ENCODE data around the gene KCTD13. TPM values are rescaled to one million over a fixed set of nuclear protein-coding genes. Genes with fewer than 3 reads are reported as not detected.
A peak's percentile ranks its signal among the peaks of the same experiment; 100 is the strongest.
"Not testable (repeated sequence)": the region's sequence is repeated elsewhere in the genome, so short reads cannot be mapped to it uniquely, and the experiment has no call there.

Gene KCTD13
- total and polyA plus RNA-seq, 4 donors, result 11.0 to 79.2 (median 39.8) TPM

DNA sequence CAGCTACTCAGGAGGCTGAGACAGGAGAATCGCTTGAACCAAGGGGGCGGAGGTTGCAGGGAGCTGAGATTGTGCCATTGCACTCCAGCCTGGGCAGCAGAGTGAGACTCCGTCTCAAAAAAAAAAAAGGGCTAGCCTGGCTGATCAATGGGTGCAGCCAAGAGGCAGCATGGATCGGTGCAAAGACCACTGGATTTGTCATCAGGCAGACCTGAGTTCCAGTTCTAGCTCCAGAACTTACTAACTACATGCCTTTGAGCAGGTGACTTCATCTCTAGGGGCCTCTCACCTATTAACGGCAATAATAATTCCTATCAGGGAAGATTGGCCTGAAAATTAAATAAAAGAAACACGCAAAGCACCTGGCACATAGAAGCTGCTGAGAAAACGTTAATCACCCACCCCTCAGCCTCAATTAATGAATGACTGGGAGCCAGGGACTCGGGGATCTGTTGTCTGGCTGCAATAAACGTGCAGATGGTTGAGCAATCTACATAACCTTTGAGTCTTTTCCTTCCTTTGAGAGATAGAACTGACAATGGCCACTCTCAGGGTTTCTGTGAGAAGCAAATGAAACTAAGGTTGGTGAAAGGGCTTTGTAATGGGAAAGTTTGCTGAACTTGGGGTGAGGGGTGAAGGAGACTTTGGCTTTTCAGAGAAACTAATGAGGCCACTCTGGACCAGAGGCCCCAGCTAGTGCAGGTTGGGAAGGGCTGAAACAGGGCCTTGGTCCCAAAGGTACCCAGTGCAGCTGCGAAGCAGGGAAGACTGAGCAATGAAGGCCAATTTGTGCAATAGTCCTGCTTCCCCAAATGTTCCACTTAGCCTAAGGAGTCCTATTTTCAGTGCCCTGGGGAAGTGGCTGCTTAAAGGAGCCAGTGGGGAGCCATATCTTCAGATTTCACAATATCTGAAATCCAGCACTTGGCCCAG lies 34.2 kb downstream of the KCTD13 start:
- H3K27me3 ChIP-seq (ENCODE audit: control insufficient read depth, insufficient read depth, low read length), result no peaks in the 10 kb centered on the region
- peaks cover 3% of the 10 kb centered on the region for H3K4me1 ChIP-seq (ENCODE audit: control insufficient read depth, insufficient read depth, low read length)
- H3K36me3 ChIP-seq (ENCODE audit: control insufficient read depth, insufficient read depth, low read length), result peaks cover 41% of the 10 kb centered on the region
- DNase-seq (ENCODE audit: low read depth in 4 of 6, low spot score in 6 of 6), result no peak
- H3K9me3 ChIP-seq (ENCODE audit: control insufficient read depth, insufficient read depth, low read length), result no peaks in the 10 kb centered on the region
- H3K27ac ChIP-seq (ENCODE audit: low read depth, low read length), result no peak overlapping the region
- no peak overlapping the region for H3K4me3 ChIP-seq (ENCODE audit: low read depth, low read length)
- WGBS (ENCODE audit: insufficient coverage), result 74% methylated on average over 4 of the region's 10 CpGs

DNA sequence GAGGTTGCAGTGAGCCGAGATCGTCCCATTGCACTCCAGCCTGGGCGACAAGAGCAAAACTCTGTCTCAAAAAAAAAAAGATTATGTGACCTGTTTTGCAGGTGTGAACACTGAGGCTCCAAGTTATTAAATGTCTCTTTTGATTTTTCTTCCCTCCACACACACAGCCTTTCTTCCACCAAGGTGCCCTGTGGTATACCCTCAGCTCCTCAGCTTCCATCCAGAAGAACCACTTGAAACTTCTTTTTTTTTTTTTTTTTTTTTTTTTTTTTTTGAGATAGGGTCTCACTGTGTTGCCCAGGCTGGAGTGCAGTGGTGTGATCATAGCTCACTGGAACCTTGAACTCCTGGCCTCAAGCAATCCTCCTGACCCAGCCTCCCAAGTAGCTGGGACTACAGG lies 36.7 kb downstream of the KCTD13 start:
- not testable (repeated sequence) for H3K4me3 ChIP-seq (ENCODE audit: low read depth, low read length); H3K4me1 ChIP-seq (ENCODE audit: control insufficient read depth, insufficient read depth, low read length); H3K9me3 ChIP-seq (ENCODE audit: control insufficient read depth, insufficient read depth, low read length); H3K27me3 ChIP-seq (ENCODE audit: control insufficient read depth, insufficient read depth, low read length); H3K27ac ChIP-seq (ENCODE audit: low read depth, low read length); DNase-seq (ENCODE audit: low read depth in 4 of 6, low spot score in 6 of 6)
- peaks cover 39% of the 10 kb centered on the region for H3K36me3 ChIP-seq (ENCODE audit: control insufficient read depth, insufficient read depth, low read length)
- WGBS (ENCODE audit: insufficient coverage), result 87% methylated on average over 3 of the region's 3 CpGs

GRCh38 chr16:29883987-29884386 lies 42.0 kb downstream of the KCTD13 start:
- Histone ChIP-seq H3K36me3 (ENCODE audit: control insufficient read depth, insufficient read depth, low read length) (peaks cover 55% of the 10 kb centered on the region), H3K27ac (ENCODE audit: low read depth, low read length) (no peak overlapping the region), H3K9me3 (ENCODE audit: control insufficient read depth, insufficient read depth, low read length) (no peaks in the 10 kb centered on the region), H3K4me3 (ENCODE audit: low read depth, low read length) (no peak overlapping the region), H3K4me1 (ENCODE audit: control insufficient read depth, insufficient read depth, low read length) (no peaks in the 10 kb centered on the region), H3K27me3 (ENCODE audit: control insufficient read depth, insufficient read depth, low read length) (no peaks in the 10 kb centered on the region)
- no peak for DNase-seq (ENCODE audit: low read depth in 4 of 6, low spot score in 6 of 6)
- WGBS (ENCODE audit: insufficient coverage), result 70% methylated on average over 5 of the region's 6 CpGs

GRCh38 chr16:29881050-29881449 lies 45.0 kb downstream of the KCTD13 start:
- H3K9me3 ChIP-seq (ENCODE audit: control insufficient read depth, insufficient read depth, low read length), result no peaks in the 10 kb centered on the region
- WGBS (ENCODE audit: insufficient coverage), result 82% methylated on average over 3 of the region's 3 CpGs
- peaks cover 14% of the 10 kb centered on the region for H3K4me1 ChIP-seq (ENCODE audit: control insufficient read depth, insufficient read depth, low read length)
- H3K36me3 ChIP-seq (ENCODE audit: control insufficient read depth, insufficient read depth, low read length), result peaks cover 58% of the 10 kb centered on the region
- H3K27me3 ChIP-seq (ENCODE audit: control insufficient read depth, insufficient read depth, low read length), result peaks cover 20% of the 10 kb centered on the region
- no peak for DNase-seq (ENCODE audit: low read depth in 4 of 6, low spot score in 6 of 6)
- no peak overlapping the region for H3K27ac ChIP-seq (ENCODE audit: low read depth, low read length)
- no peak overlapping the region for H3K4me3 ChIP-seq (ENCODE audit: low read depth, low read length)

DNA sequence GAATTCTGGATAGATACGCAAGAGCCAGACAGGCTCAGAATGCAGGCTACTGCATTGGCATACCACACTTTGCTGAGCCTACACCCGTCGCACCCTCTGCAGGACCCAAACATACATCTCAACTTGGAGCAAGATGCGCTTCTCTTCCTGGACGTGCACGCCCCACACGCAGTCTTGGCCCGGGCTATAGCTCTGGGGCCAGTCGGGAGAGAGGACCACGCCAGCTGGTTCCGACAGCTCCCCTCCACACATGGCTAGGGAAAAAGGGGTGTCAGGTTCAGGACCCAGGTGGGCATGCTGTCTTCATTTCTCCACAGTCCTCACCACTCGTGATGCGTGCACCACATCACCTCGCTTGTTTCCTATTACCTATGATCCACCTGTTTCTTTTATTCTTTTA lies 47.9 kb downstream of the KCTD13 start:
- Histone ChIP-seq H3K36me3 (ENCODE audit: control insufficient read depth, insufficient read depth, low read length) (peaks cover 53% of the 10 kb centered on the region), H3K27ac (ENCODE audit: low read depth, low read length) (no peak overlapping the region), H3K9me3 (ENCODE audit: control insufficient read depth, insufficient read depth, low read length) (no peaks in the 10 kb centered on the region), H3K27me3 (ENCODE audit: control insufficient read depth, insufficient read depth, low read length) (peaks cover 23% of the 10 kb centered on the region), H3K4me3 (ENCODE audit: low read depth, low read length) (no peak overlapping the region), H3K4me1 (ENCODE audit: control insufficient read depth, insufficient read depth, low read length) (peaks cover 14% of the 10 kb centered on the region)
- 98% methylated on average over 5 of the region's 14 CpGs for WGBS (ENCODE audit: insufficient coverage)
- no peak for DNase-seq (ENCODE audit: low read depth in 4 of 6, low spot score in 6 of 6)

GRCh38 chr16:29877266-29877961 lies 48.6 kb downstream of the KCTD13 start:
- H3K36me3 ChIP-seq (ENCODE audit: control insufficient read depth, insufficient read depth, low read length), result peaks cover 54% of the 10 kb centered on the region
- peaks cover 14% of the 10 kb centered on the region for H3K4me1 ChIP-seq (ENCODE audit: control insufficient read depth, insufficient read depth, low read length)
- H3K4me3 ChIP-seq (ENCODE audit: low read depth, low read length), result no peak overlapping the region
- no peak overlapping the region for H3K27ac ChIP-seq (ENCODE audit: low read depth, low read length)
- peak in 2 of 6 donors; percentile 49 to 83 for DNase-seq (ENCODE audit: low read depth in 4 of 6, low spot score in 6 of 6)
- peaks cover 23% of the 10 kb centered on the region for H3K27me3 ChIP-seq (ENCODE audit: control insufficient read depth, insufficient read depth, low read length)
- H3K9me3 ChIP-seq (ENCODE audit: control insufficient read depth, insufficient read depth, low read length), result no peaks in the 10 kb centered on the region
- WGBS (ENCODE audit: insufficient coverage), result 15% methylated on average over 21 of the region's 28 CpGs

GRCh38 chr16:29876594-29877249 lies 49.3 kb downstream of the KCTD13 start:
- H3K27me3 ChIP-seq (ENCODE audit: control insufficient read depth, insufficient read depth, low read length), result peaks cover 23% of the 10 kb centered on the region
- no peak overlapping the region for H3K27ac ChIP-seq (ENCODE audit: low read depth, low read length)
- DNase-seq (ENCODE audit: low read depth in 4 of 6, low spot score in 6 of 6), result no peak
- peaks cover 59% of the 10 kb centered on the region for H3K36me3 ChIP-seq (ENCODE audit: control insufficient read depth, insufficient read depth, low read length)
- H3K4me1 ChIP-seq (ENCODE audit: control insufficient read depth, insufficient read depth, low read length), result peaks cover 14% of the 10 kb centered on the region
- no peak overlapping the region for H3K4me3 ChIP-seq (ENCODE audit: low read depth, low read length)
- no peaks in the 10 kb centered on the region for H3K9me3 ChIP-seq (ENCODE audit: control insufficient read depth, insufficient read depth, low read length)
- 10% methylated on average over 45 of the region's 45 CpGs for WGBS (ENCODE audit: insufficient coverage)

- Histone ChIP-seq H3K4me1 (ENCODE audit: control insufficient read depth, insufficient read depth, low read length) (peaks cover 14% of the 10 kb centered on the region), H3K27ac (ENCODE audit: low read depth, low read length) (no peak overlapping the region), H3K27me3 (ENCODE audit: control insufficient read depth, insufficient read depth, low read length) (peaks cover 23% of the 10 kb centered on the region), H3K9me3 (ENCODE audit: control insufficient read depth, insufficient read depth, low read length) (no peaks in the 10 kb centered on the region), H3K4me3 (ENCODE audit: low read depth, low read length) (no peak overlapping the region), H3K36me3 (ENCODE audit: control insufficient read depth, insufficient read depth, low read length) (peaks cover 63% of the 10 kb centered on the region)
- no peak for DNase-seq (ENCODE audit: low read depth in 4 of 6, low spot score in 6 of 6)
- 24% methylated on average over 16 of the region's 18 CpGs for WGBS (ENCODE audit: insufficient coverage)
These were observed 49.8 kb downstream of the KCTD13 start for GRCh38 chr16:29876217-29876593.

GRCh38 chr16:29875206-29875605 lies 50.8 kb downstream of the KCTD13 start:
- Histone ChIP-seq H3K9me3 (ENCODE audit: control insufficient read depth, insufficient read depth, low read length) (no peaks in the 10 kb centered on the region), H3K27ac (ENCODE audit: low read depth, low read length) (no peak overlapping the region), H3K4me3 (ENCODE audit: low read depth, low read length) (no peak overlapping the region), H3K36me3 (ENCODE audit: control insufficient read depth, insufficient read depth, low read length) (peaks cover 72% of the 10 kb centered on the region), H3K4me1 (ENCODE audit: control insufficient read depth, insufficient read depth, low read length) (peaks cover 14% of the 10 kb centered on the region), H3K27me3 (ENCODE audit: control insufficient read depth, insufficient read depth, low read length) (peaks cover 23% of the 10 kb centered on the region)
- WGBS (ENCODE audit: insufficient coverage), result 86% methylated on average over 6 of the region's 6 CpGs
- no peak for DNase-seq (ENCODE audit: low read depth in 4 of 6, low spot score in 6 of 6)

All from spinal cord (tissue), 10 donors.